ENCODE data around the gene SMIM17. TPM values are rescaled to one million over a fixed set of nuclear protein-coding genes. Genes with fewer than 3 reads are reported as not detected.

The SMIM17 gene
- total RNA-seq, 1 experiment from 2014 or later = not detected

- no peaks in the 10 kb centered on the region for H3K9me2 ChIP-seq (ENCODE audit: insufficient read depth)
- no peak overlapping the region for H3K27ac ChIP-seq (ENCODE audit: low read depth, low read length)
- H3K4me3 ChIP-seq (replicated peaks in 1 of 2; ENCODE audit: low read depth in 1 of 2, low read length in 2 of 2) = no peak overlapping the region
- H3K9me3 ChIP-seq (ENCODE audit: control insufficient read depth in 1 of 2, insufficient read depth in 1 of 2, low read depth in 1 of 2, low read length in 2 of 2) = peaks cover 0 to 21% of the 10 kb centered on the region in 2 experiments; a peak in 2 of 4 replicates
- BruUV-seq (replicated peaks) = no TSS peak
- H3K79me2 ChIP-seq (ENCODE audit: insufficient read depth, low read length) = no peaks in the 10 kb centered on the region
- H2AFZ ChIP-seq (ENCODE audit: low read depth, low read length, poor library complexity, severe bottlenecking) = no peak overlapping the region
- intact Hi-C loops (cut with micrococcal nuclease) = no loop called here
- ChIA-PET RAD21 (ENCODE audit: low non-redundant PET in 1 of 2, low total read pairs in 2 of 2, uncharacterized antibody in 2 of 2, unreplicated experiment in 2 of 2) (no interaction called here), POLR2A (no interaction called here), CTCF (no interaction called here)
- TF ChIP-seq SIN3A (IDR thresholded peaks at IDR 0.05; ENCODE audit: low read depth) (no peak), ZFX (IDR thresholded peaks at IDR 0.05) (no peak), SRF (IDR thresholded peaks at IDR 0.05; ENCODE audit: low read depth) (no peak), POLR2AphosphoS5 (IDR thresholded peaks at IDR 0.05; ENCODE audit: low read depth, low read length) (no peak), ATF3 (IDR thresholded peaks at IDR 0.05) (no peak), SP1 (IDR thresholded peaks at IDR 0.05; ENCODE audit: low read depth) (no peak), EZH2 (IDR thresholded peaks at IDR 0.05) (no peak), REST (IDR thresholded peaks at IDR 0.05; ENCODE audit: low read depth) (no peak), ZNF274 (IDR thresholded peaks at IDR 0.05; ENCODE audit: low read depth, low read length) (no peak), CBX3 (IDR thresholded peaks at IDR 0.05; ENCODE audit: low read depth) (no peak), ELF1 (IDR thresholded peaks at IDR 0.05; ENCODE audit: borderline replicate concordance, low read depth) (no peak), CEBPB (IDR thresholded peaks at IDR 0.05; ENCODE audit: low read depth) (no peak), EGR1 (IDR thresholded peaks at IDR 0.05; ENCODE audit: low read depth) (no peak), YY1 (IDR thresholded peaks at IDR 0.05; ENCODE audit: extremely low read depth, insufficient replicate concordance, low read depth, low read length) (no peak), EZH2phosphoT487 (IDR thresholded peaks at IDR 0.05; ENCODE audit: borderline replicate concordance) (no peak), RAD21 (IDR thresholded peaks at IDR 0.05; ENCODE audit: low read depth) (no peak), TCF7L2 (IDR thresholded peaks at IDR 0.05; ENCODE audit: borderline replicate concordance, extremely low read depth, insufficient read depth, insufficient read length) (no peak), POLR2A (IDR thresholded peaks at IDR 0.05; ENCODE audit: borderline replicate concordance, extremely low read depth, insufficient read depth, insufficient read length) (no peak)
- TF ChIP-seq, protein P1, sequence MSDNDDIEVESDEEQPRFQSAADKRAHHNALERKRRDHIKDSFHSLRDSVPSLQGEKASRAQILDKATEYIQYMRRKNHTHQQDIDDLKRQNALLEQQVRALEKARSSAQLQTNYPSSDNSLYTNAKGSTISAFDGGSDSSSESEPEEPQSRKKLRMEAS (IDR thresholded peaks at IDR 0.05) = no peak
- TF ChIP-seq, protein P2, sequence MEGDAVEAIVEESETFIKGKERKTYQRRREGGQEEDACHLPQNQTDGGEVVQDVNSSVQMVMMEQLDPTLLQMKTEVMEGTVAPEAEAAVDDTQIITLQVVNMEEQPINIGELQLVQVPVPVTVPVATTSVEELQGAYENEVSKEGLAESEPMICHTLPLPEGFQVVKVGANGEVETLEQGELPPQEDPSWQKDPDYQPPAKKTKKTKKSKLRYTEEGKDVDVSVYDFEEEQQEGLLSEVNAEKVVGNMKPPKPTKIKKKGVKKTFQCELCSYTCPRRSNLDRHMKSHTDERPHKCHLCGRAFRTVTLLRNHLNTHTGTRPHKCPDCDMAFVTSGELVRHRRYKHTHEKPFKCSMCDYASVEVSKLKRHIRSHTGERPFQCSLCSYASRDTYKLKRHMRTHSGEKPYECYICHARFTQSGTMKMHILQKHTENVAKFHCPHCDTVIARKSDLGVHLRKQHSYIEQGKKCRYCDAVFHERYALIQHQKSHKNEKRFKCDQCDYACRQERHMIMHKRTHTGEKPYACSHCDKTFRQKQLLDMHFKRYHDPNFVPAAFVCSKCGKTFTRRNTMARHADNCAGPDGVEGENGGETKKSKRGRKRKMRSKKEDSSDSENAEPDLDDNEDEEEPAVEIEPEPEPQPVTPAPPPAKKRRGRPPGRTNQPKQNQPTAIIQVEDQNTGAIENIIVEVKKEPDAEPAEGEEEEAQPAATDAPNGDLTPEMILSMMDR (IDR thresholded peaks at IDR 0.05 in 2 of 3, conservative IDR thresholded peaks at IDR 0.05 in 1 of 3; ENCODE audit: borderline replicate concordance in 1 of 3, insufficient read depth in 1 of 3, low read depth in 2 of 3, low read length in 2 of 3) = no peak
- H3K4me2 ChIP-seq (ENCODE audit: low read length) = no peak overlapping the region
- H3K36me3 ChIP-seq (ENCODE audit: control insufficient read depth in 1 of 2, insufficient read depth in 2 of 2, low read length in 2 of 2) = no peaks in the 10 kb centered on the region
- no peaks in the 10 kb centered on the region for H3K4me1 ChIP-seq (ENCODE audit: control insufficient read depth in 1 of 2, insufficient read depth in 2 of 2, low read length in 2 of 2)
- ATAC-seq (no peak), DNase-seq (ENCODE audit: low read depth, low spot score) (no peak)
- H3K27me3 ChIP-seq (ENCODE audit: insufficient read depth, low read length) = no peaks in the 10 kb centered on the region
- no peaks in the 10 kb centered on the region for H4K20me1 ChIP-seq (ENCODE audit: insufficient read depth)
- no peak overlapping the region for H3K9ac ChIP-seq (ENCODE audit: low read length)
Observed at GRCh38 chr19:56622374-56622773, 20.6 kb upstream of the SMIM17 start.

All from HCT116 (cell line).